Gastrocnemius medialis (tissue), 4 donors: Measurements from ENCODE around the gene SCAI.

Source experiments
- POLR2A ChIP-seq, 2 donors: fragments of 450-650 bp; IDR thresholded peaks; one replicate each; pipeline ENCODE4 v1.6.1; 2017; ENCODE audit warnings: antibody characterized with exemption in 2 of 2, mild to moderate bottlenecking in 2 of 2, moderate library complexity in 2 of 2
- TF ChIP-seq, protein P1 (sequence below), 5 experiments: fragments of 450-650 bp in 3 of 5; fragments of 200-600 bp in 2 of 5; sonication (generic) in 2 of 5; IDR thresholded peaks in 4 of 5; conservative IDR thresholded peaks in 1 of 5; 1 replicate in 4 of 5; 2 replicates in 1 of 5; pipeline ENCODE4 v1.5.1; 2016 to 2019; ENCODE audit warnings: antibody characterized with exemption in 5 of 5, mild to moderate bottlenecking in 3 of 5, moderate library complexity in 3 of 5

DNA sequence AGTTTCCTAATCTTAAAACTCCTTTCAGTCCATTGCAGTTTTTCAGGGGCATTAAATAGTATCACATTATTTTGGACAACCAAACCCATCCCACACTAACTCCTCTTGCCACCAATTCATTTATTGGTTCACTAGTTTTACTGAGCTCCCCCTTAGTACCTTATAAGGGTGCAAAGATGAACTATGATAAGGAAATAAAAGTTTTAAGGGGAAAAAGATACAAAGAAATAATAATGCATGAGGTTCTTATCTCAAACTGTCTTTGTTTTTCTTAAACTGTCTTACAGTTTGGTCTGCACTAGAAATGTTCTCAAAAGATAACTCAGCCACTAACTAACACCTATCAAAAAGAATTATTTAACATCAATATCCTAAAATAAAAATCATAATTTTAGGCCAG is 8.4 kb downstream of the SCAI start:
- no peak for TF ChIP-seq POLR2A (IDR thresholded peaks at IDR 0.05)
- TF ChIP-seq, protein P1, sequence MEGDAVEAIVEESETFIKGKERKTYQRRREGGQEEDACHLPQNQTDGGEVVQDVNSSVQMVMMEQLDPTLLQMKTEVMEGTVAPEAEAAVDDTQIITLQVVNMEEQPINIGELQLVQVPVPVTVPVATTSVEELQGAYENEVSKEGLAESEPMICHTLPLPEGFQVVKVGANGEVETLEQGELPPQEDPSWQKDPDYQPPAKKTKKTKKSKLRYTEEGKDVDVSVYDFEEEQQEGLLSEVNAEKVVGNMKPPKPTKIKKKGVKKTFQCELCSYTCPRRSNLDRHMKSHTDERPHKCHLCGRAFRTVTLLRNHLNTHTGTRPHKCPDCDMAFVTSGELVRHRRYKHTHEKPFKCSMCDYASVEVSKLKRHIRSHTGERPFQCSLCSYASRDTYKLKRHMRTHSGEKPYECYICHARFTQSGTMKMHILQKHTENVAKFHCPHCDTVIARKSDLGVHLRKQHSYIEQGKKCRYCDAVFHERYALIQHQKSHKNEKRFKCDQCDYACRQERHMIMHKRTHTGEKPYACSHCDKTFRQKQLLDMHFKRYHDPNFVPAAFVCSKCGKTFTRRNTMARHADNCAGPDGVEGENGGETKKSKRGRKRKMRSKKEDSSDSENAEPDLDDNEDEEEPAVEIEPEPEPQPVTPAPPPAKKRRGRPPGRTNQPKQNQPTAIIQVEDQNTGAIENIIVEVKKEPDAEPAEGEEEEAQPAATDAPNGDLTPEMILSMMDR (IDR thresholded peaks at IDR 0.05 in 4 of 5, conservative IDR thresholded peaks at IDR 0.05 in 1 of 5), result no peak
